GM21723 (cell line): Measurements from ENCODE around the gene PHACTR3.
"Not testable (repeated sequence)": the region's sequence is repeated elsewhere in the genome, so short reads cannot be mapped to it uniquely, and the experiment has no call there.

Source experiments
- ATAC-seq: cut with Tn5 transposase; IDR thresholded peaks from one replicate; pipeline ENCODE4 v1.9.1; 2021; ENCODE audit warnings: mild to moderate bottlenecking, moderate library complexity; ENCODE audit not compliant: unreplicated experiment

PHACTR3 gene

DNA sequence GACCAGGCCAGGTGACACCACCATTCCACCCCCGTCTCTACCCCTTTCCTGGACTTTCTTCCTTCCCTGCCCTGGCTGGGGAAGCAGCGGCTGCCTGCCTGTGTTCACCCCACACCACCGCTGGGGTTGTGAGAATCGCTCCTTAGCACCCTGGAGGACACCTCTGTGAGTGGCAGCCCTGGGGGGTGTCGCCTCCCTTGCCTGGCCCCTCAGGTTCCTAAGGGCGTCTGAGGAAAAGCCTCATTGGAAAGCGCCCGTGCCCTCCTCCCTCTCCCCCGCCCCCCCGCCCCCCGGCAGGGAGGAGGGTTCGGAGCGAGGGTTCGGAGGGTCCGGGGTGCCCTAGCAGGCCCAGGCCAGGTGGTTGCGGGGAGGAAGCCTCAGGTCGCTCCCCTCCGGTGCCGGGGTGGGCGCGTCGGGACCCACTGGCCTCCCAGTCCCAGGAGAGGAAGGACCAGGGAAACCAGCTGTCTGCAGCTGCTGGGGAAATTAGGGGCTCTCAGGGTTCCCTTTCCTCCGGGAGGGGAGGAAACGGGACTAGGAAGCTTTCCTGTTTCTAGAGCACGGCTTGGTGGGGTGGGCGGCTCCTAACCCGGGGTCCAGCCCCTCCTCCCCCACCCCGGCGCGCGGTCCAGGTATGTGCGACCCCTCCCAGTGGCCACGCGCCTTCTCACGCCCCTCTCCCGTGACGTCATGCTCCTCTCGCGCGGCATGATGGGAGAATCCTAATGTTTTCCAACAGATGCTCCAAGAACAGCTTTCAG lies at the start of gene PHACTR3:
Gene PHACTR3, plus strand, starts transcription at position 760 of the 761 bp plus-strand sequence. CDS start 475 bp downstream, outside the sequence.
- ATAC-seq, result no peak

DNA sequence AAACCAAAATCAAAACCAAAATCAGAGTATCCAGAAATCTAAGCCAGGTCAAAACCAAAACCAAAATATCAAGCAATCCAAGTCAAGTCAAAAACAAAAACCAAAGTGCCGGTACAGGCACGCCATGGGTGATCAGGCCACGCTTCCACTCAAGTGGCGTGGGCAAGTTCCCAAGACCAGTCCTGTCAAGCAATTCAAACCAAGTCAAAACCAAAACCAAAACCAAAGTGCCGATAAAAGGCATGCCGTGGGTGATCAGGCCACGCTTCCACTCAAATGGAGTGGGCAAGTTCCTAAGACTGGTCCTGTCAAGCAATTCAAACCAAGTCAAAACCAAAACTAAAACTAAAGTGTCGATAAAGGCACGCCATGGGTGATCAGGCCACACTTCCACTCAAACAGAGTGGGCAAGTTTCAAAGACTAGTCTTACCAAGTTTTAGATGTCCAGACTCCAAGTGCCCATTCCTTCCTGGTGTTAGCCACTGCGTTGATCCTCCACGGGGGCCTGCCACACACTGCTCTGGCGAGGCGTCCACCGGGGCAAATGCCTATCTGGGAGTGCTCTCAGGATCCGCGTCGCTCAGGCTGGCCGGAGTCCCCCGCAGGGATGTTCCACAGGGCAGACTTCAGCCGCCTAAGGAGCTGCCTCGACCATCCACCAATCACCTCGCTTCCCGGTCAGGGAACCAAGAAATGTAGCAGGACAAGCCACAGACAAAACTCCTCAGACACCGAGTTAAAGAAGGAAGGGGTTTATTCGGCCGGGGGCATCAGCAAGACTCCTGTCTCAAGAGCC lies 46.4 kb upstream of the PHACTR3 start:
- not testable (repeated sequence) for ATAC-seq

DNA sequence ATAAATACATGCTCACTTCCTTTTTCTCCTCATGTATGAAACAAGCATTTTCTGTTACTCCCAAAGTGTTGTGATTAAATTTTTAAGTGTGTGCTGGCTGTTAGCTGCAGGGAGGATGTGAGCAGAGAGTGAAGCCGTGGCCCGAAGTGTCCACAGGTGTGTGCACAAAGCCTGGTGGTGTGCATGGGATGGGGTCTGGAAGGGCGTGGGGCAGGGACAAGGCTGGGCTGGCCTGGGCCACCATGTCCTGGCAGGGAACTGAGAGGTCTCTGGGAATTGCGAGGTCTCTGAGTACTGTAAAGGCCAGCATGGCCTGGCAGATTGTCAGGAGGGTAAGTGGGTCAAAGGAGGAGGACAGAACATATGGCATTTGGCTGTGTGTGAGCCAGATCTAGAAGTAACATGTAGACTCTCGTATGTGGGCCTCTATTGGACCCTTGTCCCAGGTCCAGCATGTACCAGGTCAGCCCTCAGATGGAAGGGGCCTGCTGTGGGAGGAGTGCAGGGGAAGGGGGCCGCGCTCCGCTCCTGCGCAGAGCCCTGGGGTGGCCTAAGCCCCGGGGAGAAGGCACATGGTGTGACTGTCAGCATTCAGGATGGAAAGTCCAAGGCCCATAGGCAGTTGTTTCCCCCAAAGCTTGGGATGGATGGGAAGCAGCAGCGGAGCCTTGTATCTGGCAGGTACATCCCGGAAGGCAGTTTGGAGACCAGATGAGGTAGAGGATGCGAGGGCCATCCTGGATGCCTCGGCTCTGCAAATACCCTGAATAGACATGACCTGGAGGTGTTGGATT lies 45.1 kb upstream of the PHACTR3 start:
- no peak for ATAC-seq

DNA sequence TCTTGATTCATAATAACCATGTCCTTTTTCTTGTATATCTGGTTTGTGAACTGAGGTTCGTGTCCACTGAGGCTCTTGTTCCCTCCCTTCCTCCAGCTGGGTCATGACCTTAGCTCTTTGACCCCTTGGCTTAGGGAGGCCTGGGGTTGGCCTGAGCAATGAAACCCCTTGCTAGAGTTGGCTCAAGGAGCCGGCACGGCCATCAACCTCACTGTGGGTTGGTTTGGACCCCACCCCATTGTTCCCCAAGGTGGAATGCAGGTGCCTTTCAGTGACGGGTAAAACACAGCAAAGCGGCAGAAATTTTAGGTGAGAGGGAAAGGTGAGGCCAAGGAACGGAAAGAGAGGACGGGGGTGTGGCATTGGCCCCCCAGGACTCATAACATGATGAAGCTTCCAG lies 44.5 kb upstream of the PHACTR3 start:
- no peak for ATAC-seq

DNA sequence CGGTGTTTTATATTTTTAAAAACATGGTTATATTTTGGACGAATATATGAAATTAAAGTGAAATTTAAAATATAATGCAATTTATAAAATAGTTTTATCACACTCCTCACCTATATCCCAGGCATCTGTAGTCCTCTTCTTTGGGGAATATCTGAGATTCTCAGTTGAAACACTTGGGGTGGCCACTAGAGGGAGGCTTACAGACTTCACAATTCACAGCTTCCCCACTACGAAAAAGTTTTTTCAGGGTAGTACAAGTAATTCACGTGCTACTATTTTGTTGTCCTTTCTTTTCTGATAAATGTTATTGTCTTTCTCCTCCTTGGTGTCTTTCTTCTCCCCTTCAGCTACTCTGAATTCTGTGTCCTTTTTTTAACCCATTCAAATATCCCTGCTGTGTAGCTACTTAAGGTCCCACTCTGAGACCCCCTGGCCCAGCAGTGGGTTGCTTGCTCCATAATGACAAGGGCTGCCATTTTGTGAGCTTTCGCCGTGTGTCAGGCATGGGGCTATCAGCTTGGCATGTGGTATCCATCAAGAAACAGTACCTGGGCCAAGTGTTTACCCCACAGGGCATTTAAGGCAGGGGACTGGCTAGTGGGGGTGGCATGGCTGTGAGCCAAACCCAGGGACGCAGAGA lies 43.6 kb upstream of the PHACTR3 start:
- no peak for ATAC-seq

GRCh38 chr20:59561228-59561605 lies 43.1 kb upstream of the PHACTR3 start:
- no peak for ATAC-seq

DNA sequence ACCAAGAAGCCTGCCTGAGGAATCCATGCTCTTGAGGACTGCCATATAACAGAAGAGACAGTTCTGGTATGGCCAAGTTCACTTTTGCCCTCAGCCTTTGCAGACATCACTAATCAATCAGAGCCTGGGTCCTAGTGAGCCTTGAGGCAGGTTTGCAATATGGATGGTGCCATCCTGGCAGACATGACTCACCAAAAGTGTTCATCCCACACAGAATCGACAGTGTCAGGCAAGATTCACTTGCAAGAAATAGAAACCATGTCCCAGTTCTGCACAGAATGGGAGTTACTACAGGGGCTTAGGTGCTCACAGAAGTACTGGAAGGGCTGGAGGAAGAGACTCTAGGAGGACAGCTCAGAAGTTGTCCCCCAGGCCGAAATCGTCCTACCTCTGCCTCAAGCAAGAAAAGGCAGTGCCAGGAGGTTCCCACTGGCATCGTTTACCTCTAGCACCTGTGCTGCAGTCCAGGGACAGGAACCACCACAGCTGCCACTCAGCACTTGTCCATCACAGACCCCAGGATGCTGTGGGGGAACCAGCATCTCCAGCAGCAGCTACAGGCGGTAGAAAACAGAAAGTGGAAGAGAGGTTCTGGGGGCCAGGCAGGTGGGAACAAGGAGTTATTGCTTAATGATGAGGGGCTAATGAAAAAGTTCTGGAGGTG lies 42.6 kb upstream of the PHACTR3 start:
- ATAC-seq, result no peak

- ATAC-seq, result no peak
These were observed 40.2 kb upstream of the PHACTR3 start for GRCh38 chr20:59564171-59564570.

- no peak for ATAC-seq
These were observed 39.4 kb upstream of the PHACTR3 start for GRCh38 chr20:59564943-59565342.

DNA sequence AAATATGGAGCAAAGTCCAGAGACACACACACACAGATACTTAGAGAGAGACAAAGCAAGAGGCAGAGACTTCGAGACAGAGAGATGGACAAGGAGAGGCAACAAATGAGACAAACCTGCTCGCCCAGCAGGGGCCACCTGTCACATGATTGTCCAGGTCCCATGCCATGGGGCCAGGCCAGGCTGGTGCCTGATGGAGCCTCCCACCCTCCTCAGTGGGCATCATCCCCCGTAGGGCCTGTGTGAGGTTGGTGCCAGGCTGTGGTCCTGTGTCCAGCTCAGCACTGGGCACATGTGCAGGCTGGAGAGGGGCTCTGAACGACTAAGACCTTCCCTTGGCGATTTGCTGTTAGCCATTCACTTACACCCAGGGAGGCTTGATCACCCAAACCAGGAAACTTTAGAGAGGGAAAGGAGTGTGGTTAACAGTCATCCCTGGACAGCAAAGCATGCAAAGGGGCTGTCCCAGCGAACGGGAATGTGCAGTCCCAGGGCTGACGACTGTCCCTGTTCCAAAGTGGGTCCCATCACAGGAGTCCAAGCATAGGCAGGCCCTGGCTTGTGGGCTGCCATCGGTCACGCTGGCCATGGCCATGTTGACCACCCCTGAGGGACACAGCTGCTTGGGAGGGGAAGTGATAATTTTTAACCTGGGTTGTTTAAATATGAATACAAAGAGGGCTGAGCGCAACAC lies 38.4 kb upstream of the PHACTR3 start:
- ATAC-seq, result no peak

DNA sequence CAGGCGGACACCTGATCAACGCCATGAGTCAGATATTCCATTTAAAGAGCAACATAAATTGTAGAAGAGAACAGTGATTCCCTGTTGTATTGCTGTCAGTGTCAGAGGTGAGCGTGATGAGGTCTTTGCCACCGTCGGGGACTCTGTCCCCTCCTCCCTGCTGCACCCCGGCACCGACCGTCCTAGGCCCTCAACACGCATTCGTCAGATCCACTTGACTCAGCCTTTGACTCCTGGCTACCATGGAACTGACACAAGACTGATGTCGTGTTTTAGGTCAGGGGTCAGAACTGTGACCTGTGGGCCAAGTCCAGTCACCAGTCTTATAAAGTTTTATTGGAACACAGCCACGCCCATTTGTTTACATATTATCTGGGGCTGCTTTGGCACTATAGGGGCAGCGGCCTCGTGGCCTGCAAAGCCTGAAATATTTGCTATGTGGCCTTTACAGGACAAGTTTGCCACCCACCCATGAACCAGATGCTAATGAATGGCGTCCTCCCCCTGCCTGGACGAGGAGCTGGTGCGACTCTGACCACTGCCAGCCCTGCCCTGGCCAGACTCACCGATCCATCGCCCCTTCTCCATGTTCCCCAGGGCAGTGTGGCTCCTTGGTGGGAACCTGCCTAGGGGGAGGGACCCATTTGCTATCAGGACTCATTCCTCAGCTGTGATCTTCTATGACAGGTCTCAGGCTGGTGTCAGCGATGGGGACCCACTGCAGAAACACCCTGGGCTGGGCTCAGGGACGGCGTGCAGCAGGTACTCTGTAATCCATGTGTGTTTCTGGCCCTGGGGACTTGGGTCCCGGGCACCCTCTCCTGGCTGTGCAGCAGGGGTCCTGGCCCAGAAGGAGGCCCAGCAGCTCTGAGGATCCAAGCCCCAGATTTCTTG lies 37.5 kb upstream of the PHACTR3 start:
- ATAC-seq, result no peak

DNA sequence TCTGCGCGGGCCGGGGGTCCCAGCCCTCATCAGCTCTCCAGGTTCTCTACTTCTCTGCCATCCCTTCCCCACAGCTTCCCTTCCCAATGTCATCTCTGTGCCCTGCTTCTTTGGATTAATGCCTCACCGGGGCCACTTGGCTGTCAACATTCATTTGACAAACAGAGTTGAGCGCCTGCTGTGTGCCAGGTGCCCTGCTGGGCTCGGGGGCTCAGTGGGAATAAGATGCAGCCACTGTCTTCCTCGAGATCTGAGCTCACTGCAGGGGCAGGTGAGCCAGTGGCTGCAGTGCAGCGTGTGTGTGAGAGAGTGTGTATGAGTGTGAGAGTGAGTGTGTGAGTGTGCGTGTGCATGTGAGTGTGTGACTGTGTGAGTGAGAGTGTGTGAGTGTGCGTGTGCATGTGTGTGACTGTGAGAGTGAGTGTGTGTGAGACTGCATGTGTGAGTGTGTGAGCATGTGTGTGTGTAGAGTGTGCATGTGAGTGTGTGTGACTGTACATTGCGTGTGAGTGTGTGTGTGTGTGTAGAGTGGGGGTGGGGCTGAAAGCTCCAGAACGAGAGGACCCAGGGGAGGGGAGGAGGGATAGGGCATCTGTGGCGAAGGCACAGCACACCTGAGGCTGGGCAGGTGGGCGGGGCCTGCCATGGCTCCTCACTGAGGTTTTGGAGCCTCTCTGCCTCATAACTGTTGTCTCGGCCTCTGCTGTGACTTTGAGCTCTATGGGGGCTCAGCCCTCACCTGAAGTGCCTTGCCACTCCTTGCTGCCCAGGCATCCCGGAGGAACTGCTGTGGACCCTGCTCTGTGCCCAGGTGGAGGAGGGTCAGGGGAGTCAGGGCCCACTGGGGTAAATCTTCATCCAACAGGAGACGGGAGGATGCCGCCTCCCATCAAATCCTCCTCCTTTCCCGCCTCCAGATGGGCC lies 36.5 kb upstream of the PHACTR3 start:
- ATAC-seq, result no peak

DNA sequence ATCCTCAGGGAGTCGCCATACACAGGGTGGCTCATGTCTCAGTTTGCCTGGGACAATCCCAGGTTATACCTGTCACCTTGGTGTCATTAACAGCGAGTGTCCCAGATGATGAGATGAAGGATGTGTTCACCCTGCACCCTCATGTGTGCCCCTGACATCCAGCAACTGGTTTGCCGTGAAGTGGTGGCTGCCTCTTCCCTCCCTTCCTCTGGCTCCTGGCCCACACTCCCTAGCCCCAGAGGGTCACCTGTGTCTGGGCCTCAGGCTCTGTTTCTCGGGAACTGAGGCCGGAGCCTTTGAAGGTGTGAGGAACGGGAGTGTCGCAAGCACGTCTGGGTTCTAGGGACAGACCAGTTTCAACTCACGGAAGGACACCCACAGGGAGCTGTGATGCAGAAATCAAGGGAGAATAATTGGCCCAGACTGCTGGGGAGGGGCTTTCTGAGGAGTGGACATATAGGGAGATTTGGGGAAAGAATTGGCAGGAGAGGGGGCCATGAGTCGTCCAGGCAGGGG lies 35.8 kb upstream of the PHACTR3 start:
- no peak for ATAC-seq

DNA sequence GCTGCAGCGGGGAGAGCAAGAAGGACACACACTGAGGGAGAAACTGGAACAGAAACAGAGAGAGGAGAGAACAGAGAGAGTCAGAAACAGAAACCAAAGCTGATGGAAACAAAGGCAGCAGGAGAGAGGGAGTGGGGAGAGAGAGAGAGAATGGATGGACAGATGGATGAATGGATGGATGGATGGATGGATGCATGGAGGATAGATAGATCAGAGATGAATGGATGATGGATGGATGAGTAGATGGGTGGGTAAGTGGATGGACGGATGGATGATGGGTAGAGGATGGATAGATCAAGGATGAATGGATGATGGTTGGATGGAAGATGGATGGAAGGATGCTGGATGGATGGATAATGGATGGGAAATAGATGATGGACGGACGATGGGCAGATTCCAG lies 35.0 kb upstream of the PHACTR3 start:
- ATAC-seq, result no peak

DNA sequence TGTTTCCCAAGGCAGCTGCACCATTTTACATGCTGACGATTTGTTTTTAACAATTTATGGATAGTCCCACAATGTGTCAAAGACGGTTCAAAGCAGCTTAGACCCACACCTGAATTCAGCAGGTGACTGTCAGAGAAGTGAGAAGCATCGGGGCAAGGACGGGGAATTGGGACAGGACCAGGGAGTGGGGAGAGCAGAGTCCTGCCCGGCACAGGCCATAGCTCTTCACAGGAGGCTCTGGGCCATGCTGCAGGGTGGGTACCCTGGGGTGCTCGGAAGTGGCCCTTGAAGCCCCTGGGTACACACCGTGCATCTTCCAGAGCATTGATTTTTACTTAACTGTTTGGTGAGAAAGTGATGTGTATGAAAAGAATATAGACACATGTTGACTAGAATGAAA lies 33.2 kb upstream of the PHACTR3 start:
- no peak for ATAC-seq

- peak; percentile 86 for ATAC-seq
These were observed 32.6 kb upstream of the PHACTR3 start for GRCh38 chr20:59571551-59572314.

GRCh38 chr20:59572515-59572914 lies 31.8 kb upstream of the PHACTR3 start:
- ATAC-seq, result no peak
